AG10803 (cell line): Measurements from ENCODE around the gene CTDSPL.

Source experiments
- DNase-seq: peaks from one replicate; pipeline ENCODE4 v3.0.0; 2010; ENCODE audit warnings: low read depth
- H3K4me3 ChIP-seq: 2 replicates; pipeline ENCODE4 v1.5.1; 2011; ENCODE audit warnings: mild to moderate bottlenecking, low read length, control low read depth
- CTCF ChIP-seq: conservative IDR thresholded peaks from 2 replicates; pipeline ENCODE4 v1.5.1; 2011; ENCODE audit warnings: mild to moderate bottlenecking, low read length, control low read depth, inconsistent platforms

CTDSPL gene

GRCh38 chr3:37899711-37900306, 38.1 kb downstream of the CTDSPL start:
- DNase-seq = no peak
- no peak overlapping the region for H3K4me3 ChIP-seq
- no peak for TF ChIP-seq CTCF

- H3K4me3 ChIP-seq = no peak overlapping the region
- no peak for TF ChIP-seq CTCF
- DNase-seq = no peak
Observed at GRCh38 chr3:37901721-37902120, 40.0 kb downstream of the CTDSPL start.

- no peak for DNase-seq
- no peak for TF ChIP-seq CTCF
- no peak overlapping the region for H3K4me3 ChIP-seq
Observed at GRCh38 chr3:37902674-37903073, 41.0 kb downstream of the CTDSPL start.

GRCh38 chr3:37903320-37903719, 41.6 kb downstream of the CTDSPL start:
- TF ChIP-seq CTCF = no peak
- no peak for DNase-seq
- no peak overlapping the region for H3K4me3 ChIP-seq

- no peak overlapping the region for H3K4me3 ChIP-seq
- TF ChIP-seq CTCF = no peak
- no peak for DNase-seq
Observed at GRCh38 chr3:37903734-37904133, 42.1 kb downstream of the CTDSPL start.

GRCh38 chr3:37904601-37905000, 42.9 kb downstream of the CTDSPL start:
- peak; percentile 77 for DNase-seq
- no peak overlapping the region for H3K4me3 ChIP-seq
- TF ChIP-seq CTCF = no peak

GRCh38 chr3:37905346-37905745, 43.7 kb downstream of the CTDSPL start:
- no peak overlapping the region for H3K4me3 ChIP-seq
- TF ChIP-seq CTCF = no peak
- no peak for DNase-seq
